ENCODE data around the gene OPCML. TPM values are rescaled to one million over a fixed set of nuclear protein-coding genes. Genes with fewer than 3 reads are reported as not detected.

Gene OPCML
- total and polyA plus RNA-seq, 2 experiments from 2014 or later = 1.2 to 4.4 TPM

DNA sequence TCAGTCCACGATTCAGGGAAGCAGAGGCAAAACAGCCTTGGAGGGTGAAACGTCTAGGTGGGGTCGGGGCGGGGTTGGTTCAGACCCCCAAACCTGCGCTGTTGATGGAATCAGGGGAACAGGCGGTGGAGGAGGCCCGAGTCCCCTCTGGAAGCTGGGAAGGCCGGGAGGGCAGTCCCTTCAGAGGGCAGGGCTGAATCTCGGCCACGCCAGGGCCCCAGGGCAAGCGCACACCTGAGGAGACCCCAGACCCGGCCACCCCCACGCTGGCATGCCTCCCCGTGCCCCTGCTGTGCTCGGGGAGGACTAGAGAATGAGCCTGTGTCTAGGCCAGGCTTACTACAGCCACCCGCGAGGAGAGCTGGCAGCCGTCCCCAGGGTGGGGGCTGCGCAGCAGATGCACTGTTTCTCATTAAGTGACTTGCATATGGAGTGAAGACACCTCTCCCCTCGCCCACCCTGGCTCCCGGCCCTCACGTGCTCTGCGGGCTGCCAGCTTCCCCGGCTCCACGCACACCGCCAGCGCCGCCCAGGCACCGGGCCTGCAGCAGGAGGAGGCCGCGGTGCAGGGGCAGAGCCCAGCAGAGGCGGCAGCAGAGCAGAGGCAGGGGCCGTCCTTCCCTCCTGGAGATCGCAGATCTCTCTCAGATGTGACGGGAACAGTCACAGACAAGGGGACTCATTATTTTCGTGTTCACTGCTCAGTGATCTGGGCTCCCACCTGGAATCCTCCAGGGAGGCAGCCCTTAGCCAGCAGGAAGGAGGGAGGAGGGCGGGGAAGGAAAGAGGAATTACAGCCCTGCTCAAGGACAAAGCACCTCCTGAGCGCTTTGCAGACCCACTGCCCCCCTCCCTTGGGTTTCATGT is 47.1 kb upstream of the OPCML start:
- ATAC-seq = peak; percentile 92

DNA sequence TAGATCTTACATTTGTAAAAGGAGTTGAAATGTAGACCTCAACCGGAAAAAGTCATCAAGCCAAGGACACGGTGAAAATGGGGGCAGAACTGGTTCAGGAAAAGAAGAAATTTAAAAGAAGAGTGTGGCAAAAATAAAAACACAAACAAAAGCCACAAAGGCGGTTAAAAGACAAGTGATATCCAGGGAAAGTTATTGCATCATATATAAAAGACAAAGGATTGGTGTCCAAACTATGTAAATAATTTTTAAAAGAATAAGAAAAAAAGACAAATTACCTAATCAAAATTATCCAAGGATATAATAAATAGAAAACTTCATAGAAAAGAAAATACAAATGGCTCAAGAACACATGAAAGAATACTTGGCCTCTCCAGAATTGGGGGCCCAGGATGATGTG is 45.1 kb upstream of the OPCML start:
- Histone ChIP-seq H3K4me2 (no peak overlapping the region), H3K4me3 (no peak overlapping the region), H4K20me1 (replicated peaks; ENCODE audit: insufficient read depth) (no peaks in the 10 kb centered on the region), H3K36me3 (ENCODE audit: insufficient read depth) (no peaks in the 10 kb centered on the region), H3K79me2 (replicated peaks; ENCODE audit: insufficient read depth) (no peaks in the 10 kb centered on the region), H3K9me2 (ENCODE audit: insufficient read depth) (peaks cover 15% of the 10 kb centered on the region), H3F3A (replicated peaks; ENCODE audit: low read depth) (0 out of 2 replicates have a peak, but pooled peaks cover 3% of the 10 kb centered on the region), H2AFZ (no peak overlapping the region; the same call in 1 of the 2 replicates), H3K27ac (ENCODE audit: low read depth) (no peak overlapping the region), H3K4me1 (ENCODE audit: insufficient read depth) (peaks cover 10% of the 10 kb centered on the region), H3K27me3 (ENCODE audit: insufficient read depth) (no peaks in the 10 kb centered on the region)
- Mint-ChIP-seq H3K27ac (no peak overlapping the region), H3K36me3 (ENCODE audit: low read depth) (no peaks in the 10 kb centered on the region), H3K4me1 (peaks cover 23% of the 10 kb centered on the region), H3K27me3 (ENCODE audit: insufficient read depth, low read depth, poor library complexity) (peaks cover 2% of the 10 kb centered on the region), H3K4me3 (no peak overlapping the region), H3K9me3 (no peaks in the 10 kb centered on the region)
- no peak for ATAC-seq
- no peak for DNase-seq (ENCODE audit: low spot score)
- TF ChIP-seq, protein P1, sequence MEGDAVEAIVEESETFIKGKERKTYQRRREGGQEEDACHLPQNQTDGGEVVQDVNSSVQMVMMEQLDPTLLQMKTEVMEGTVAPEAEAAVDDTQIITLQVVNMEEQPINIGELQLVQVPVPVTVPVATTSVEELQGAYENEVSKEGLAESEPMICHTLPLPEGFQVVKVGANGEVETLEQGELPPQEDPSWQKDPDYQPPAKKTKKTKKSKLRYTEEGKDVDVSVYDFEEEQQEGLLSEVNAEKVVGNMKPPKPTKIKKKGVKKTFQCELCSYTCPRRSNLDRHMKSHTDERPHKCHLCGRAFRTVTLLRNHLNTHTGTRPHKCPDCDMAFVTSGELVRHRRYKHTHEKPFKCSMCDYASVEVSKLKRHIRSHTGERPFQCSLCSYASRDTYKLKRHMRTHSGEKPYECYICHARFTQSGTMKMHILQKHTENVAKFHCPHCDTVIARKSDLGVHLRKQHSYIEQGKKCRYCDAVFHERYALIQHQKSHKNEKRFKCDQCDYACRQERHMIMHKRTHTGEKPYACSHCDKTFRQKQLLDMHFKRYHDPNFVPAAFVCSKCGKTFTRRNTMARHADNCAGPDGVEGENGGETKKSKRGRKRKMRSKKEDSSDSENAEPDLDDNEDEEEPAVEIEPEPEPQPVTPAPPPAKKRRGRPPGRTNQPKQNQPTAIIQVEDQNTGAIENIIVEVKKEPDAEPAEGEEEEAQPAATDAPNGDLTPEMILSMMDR (conservative IDR thresholded peaks at IDR 0.05; ENCODE audit: low read depth in 2 of 2) = no peak
- TF ChIP-seq, protein P2, sequence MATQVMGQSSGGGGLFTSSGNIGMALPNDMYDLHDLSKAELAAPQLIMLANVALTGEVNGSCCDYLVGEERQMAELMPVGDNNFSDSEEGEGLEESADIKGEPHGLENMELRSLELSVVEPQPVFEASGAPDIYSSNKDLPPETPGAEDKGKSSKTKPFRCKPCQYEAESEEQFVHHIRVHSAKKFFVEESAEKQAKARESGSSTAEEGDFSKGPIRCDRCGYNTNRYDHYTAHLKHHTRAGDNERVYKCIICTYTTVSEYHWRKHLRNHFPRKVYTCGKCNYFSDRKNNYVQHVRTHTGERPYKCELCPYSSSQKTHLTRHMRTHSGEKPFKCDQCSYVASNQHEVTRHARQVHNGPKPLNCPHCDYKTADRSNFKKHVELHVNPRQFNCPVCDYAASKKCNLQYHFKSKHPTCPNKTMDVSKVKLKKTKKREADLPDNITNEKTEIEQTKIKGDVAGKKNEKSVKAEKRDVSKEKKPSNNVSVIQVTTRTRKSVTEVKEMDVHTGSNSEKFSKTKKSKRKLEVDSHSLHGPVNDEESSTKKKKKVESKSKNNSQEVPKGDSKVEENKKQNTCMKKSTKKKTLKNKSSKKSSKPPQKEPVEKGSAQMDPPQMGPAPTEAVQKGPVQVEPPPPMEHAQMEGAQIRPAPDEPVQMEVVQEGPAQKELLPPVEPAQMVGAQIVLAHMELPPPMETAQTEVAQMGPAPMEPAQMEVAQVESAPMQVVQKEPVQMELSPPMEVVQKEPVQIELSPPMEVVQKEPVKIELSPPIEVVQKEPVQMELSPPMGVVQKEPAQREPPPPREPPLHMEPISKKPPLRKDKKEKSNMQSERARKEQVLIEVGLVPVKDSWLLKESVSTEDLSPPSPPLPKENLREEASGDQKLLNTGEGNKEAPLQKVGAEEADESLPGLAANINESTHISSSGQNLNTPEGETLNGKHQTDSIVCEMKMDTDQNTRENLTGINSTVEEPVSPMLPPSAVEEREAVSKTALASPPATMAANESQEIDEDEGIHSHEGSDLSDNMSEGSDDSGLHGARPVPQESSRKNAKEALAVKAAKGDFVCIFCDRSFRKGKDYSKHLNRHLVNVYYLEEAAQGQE (IDR thresholded peaks at IDR 0.05; ENCODE audit: unreplicated experiment) = no peak
- TF ChIP-seq JUNB (IDR thresholded peaks at IDR 0.05; ENCODE audit: unreplicated experiment) (no peak), STAT1 (IDR thresholded peaks at IDR 0.05; ENCODE audit: unreplicated experiment) (no peak), POLR2AphosphoS5 (IDR thresholded peaks at IDR 0.05; ENCODE audit: low read depth) (no peak), CREB1 (CRISPR knock-in tag; IDR thresholded peaks at IDR 0.05; ENCODE audit: low read depth) (no peak)

More for the DNA sequence above, 47.1 kb upstream of the OPCML start:
- H3K27me3 Mint-ChIP-seq (ENCODE audit: insufficient read depth, low read depth, poor library complexity) = peaks cover 2% of the 10 kb centered on the region
- Histone ChIP-seq H2AFZ (peak overlapping the region; percentile 92), H3K4me3 (no peak overlapping the region), H3F3A (replicated peaks; ENCODE audit: low read depth) (0 out of 2 replicates have a peak, but pooled peaks cover 3% of the 10 kb centered on the region), H4K20me1 (replicated peaks; ENCODE audit: insufficient read depth) (no peaks in the 10 kb centered on the region), H3K79me2 (replicated peaks; ENCODE audit: insufficient read depth) (no peaks in the 10 kb centered on the region), H3K36me3 (ENCODE audit: insufficient read depth) (no peaks in the 10 kb centered on the region), H3K4me1 (ENCODE audit: insufficient read depth) (peaks cover 10% of the 10 kb centered on the region), H3K27ac (ENCODE audit: low read depth) (no peak overlapping the region), H3K27me3 (ENCODE audit: insufficient read depth) (no peaks in the 10 kb centered on the region), H3K9me2 (ENCODE audit: insufficient read depth) (peaks cover 12% of the 10 kb centered on the region), H3K4me2 (peak overlapping the region; percentile 43; the same call in 1 of the 2 replicates)
- no peak overlapping the region for H3K4me3 Mint-ChIP-seq
- no peaks in the 10 kb centered on the region for H3K9me3 Mint-ChIP-seq
- peaks cover 23% of the 10 kb centered on the region for H3K4me1 Mint-ChIP-seq
- no peak overlapping the region for H3K27ac Mint-ChIP-seq
- peak; percentile 69 for DNase-seq (ENCODE audit: low spot score)
- H3K36me3 Mint-ChIP-seq (ENCODE audit: low read depth) = no peaks in the 10 kb centered on the region
- TF ChIP-seq, protein P1 (conservative IDR thresholded peaks at IDR 0.05; ENCODE audit: low read depth in 2 of 2) = 0 out of 4 replicates have a peak, but pooled peaks of 1 of the 2 experiments have one; percentile 5
- no peak for TF ChIP-seq EZH2 (IDR thresholded peaks at IDR 0.05; ENCODE audit: low read depth, unreplicated experiment)

Data from GM23338 (cell line).